ENCODE results near the gene PREX1. TPM values are rescaled to one million over a fixed set of nuclear protein-coding genes. Genes with fewer than 3 reads are reported as not detected.

PREX1 gene
- total and polyA plus RNA-seq, 2 of the 4 experiments (the other 2 are of a cell fraction), result 0.67 to 0.72 TPM

- Histone ChIP-seq H3K79me1 (ENCODE audit: low read depth in 1 of 2, low read length in 2 of 2) (no peaks in the 10 kb centered on the region), H3K9me1 (ENCODE audit: insufficient read depth, low read length) (no peaks in the 10 kb centered on the region), H2BK120ac (ENCODE audit: low read depth, low read length) (no peak overlapping the region), H3K4me3 (ENCODE audit: insufficient read depth, low read depth, low read length) (no peak overlapping the region), H3K27ac (ENCODE audit: insufficient read depth, low read length) (no peak overlapping the region), H3K4ac (ENCODE audit: low read depth, low read length) (no peak overlapping the region), H2AK5ac (ENCODE audit: low read depth, low read length) (no peak overlapping the region), H3K23ac (ENCODE audit: low read depth, low read length) (no peak overlapping the region), H4K91ac (ENCODE audit: insufficient read depth, low read depth, low read length) (no peak overlapping the region), H3K18ac (ENCODE audit: low read depth, low read length) (no peak overlapping the region), H3K56ac (ENCODE audit: extremely low read depth, insufficient read depth, low read length) (no peak overlapping the region), H3K9me3 (ENCODE audit: control insufficient read depth, insufficient read depth, low read length) (no peaks in the 10 kb centered on the region), H3K27me3 (ENCODE audit: control insufficient read depth, insufficient read depth, low read length) (peaks cover 22% of the 10 kb centered on the region), H3K9ac (ENCODE audit: low read depth, low read length) (no peak overlapping the region), H4K20me1 (ENCODE audit: insufficient read depth, low read length) (0 out of 2 replicates have a peak, but pooled peaks cover 4% of the 10 kb centered on the region), H2AFZ (replicated peaks; ENCODE audit: low read length, poor library complexity) (no peak overlapping the region), H4K5ac (ENCODE audit: low read depth, low read length) (no peak overlapping the region), H3K14ac (replicated peaks; ENCODE audit: low read depth, low read length) (no peak overlapping the region), H3K4me2 (ENCODE audit: low read depth, low read length) (no peak overlapping the region), H2BK20ac (ENCODE audit: low read depth, low read length) (no peak overlapping the region), H2BK5ac (ENCODE audit: low read depth, low read length, poor library complexity, severe bottlenecking) (no peak overlapping the region), H2BK15ac (ENCODE audit: low read depth, low read length) (no peak overlapping the region), H3K4me1 (ENCODE audit: control insufficient read depth, insufficient read depth, low read length) (peaks cover 5% of the 10 kb centered on the region; the same call in 1 of the 2 replicates), H2AK9ac (replicated peaks; ENCODE audit: low read depth, low read length, poor library complexity) (no peak overlapping the region), H4K8ac (ENCODE audit: low read depth in 2 of 2, low read length in 2 of 2) (no peak overlapping the region), H3K36me3 (ENCODE audit: control insufficient read depth, insufficient read depth, low read length) (no peaks in the 10 kb centered on the region)
- intact Hi-C loops (cut with micrococcal nuclease), result loop anchor here (5.0 to 10.0 kb wide), 2 partner anchors 82 to 171 kb away; no protein-coding TSS in a partner anchor
- dilution Hi-C loops (cut with HindIII; ENCODE audit: low sequenced_read_pairs, unreplicated experiment), result no loop called here
- in situ Hi-C loops (cut with MboI; ENCODE audit: low sequenced_read_pairs), result no loop called here
- ChIA-PET POLR2A (ENCODE audit: unreplicated experiment) (no interaction called here), CTCF (no interaction called here)
- no TSS peak for BruUV-seq (replicated peaks)
- TF ChIP-seq RCOR1 (IDR thresholded peaks at IDR 0.05; ENCODE audit: insufficient replicate concordance, low read length) (no peak), ELK1 (IDR thresholded peaks at IDR 0.05; ENCODE audit: borderline replicate concordance, low read depth, low read length) (no peak), RFX5 (IDR thresholded peaks at IDR 0.05; ENCODE audit: low read depth, low read length) (no peak), MAFK (IDR thresholded peaks at IDR 0.05; ENCODE audit: low read depth, low read length) (no peak), NFE2L2 (IDR thresholded peaks at IDR 0.05; ENCODE audit: low read depth, low read length) (no peak), CEBPB (IDR thresholded peaks at IDR 0.05; ENCODE audit: low read depth, low read length) (no peak)
- no peak for ATAC-seq (ENCODE audit: low read depth)
- WGBS, 2 experiments (ENCODE audit: extremely low coverage in 2 of 2, insufficient read length in 1 of 2), result no CpG with 5 or more reads among the region's 4 CpGs
- no peak for DNase-seq
These were observed 2.3 kb downstream of the PREX1 start for GRCh38 chr20:48825566-48825920.
